OCI-LY1 (cell line): ENCODE results near the gene NSL1.

Experiments
- H2AFZ ChIP-seq: fragments of 200-600 bp; sonication (generic), shearing (Covaris generic); 2 replicates; pipeline ENCODE4 v1.6.0; 2014; ENCODE audit warnings: antibody characterized with exemption, mild to moderate bottlenecking, low read length
- H3F3A ChIP-seq: fragments of 200-600 bp; sonication (generic), shearing (Covaris generic); 2 replicates; pipeline ENCODE4 v1.6.0; 2014; ENCODE audit warnings: mild to moderate bottlenecking, antibody characterized with exemption, low read length, moderate library complexity; ENCODE audit not compliant: insufficient read depth
- H3K27ac ChIP-seq: fragments of 200-600 bp; sonication (generic); 2 replicates; pipeline ENCODE4 v1.5.1; 2014; ENCODE audit warnings: low read length, mixed run types, mild to moderate bottlenecking, low read depth; ENCODE audit not compliant: poor library complexity, severe bottlenecking
- H3K27me3 ChIP-seq: fragments of 200-600 bp; sonication (generic); 2 replicates; pipeline ENCODE4 v1.6.0; 2014; ENCODE audit warnings: antibody characterized with exemption, mild to moderate bottlenecking, low read length, moderate library complexity; ENCODE audit not compliant: insufficient read depth
- H3K36me3 ChIP-seq: fragments of 200-600 bp; sonication (generic); 2 replicates; pipeline ENCODE4 v1.6.1; 2014; ENCODE audit warnings: mild to moderate bottlenecking, antibody characterized with exemption, low read length, moderate library complexity, mixed read lengths; ENCODE audit not compliant: insufficient read depth
- H3K4me1 ChIP-seq: fragments of 200-600 bp; sonication (generic); 2 replicates; pipeline ENCODE4 v1.5.1; 2014; ENCODE audit warnings: mild to moderate bottlenecking, low read length, moderate library complexity; ENCODE audit not compliant: insufficient read depth, severe bottlenecking
- H3K4me2 ChIP-seq: fragments of 200-600 bp; sonication (generic), shearing (Covaris generic); 2 replicates; pipeline ENCODE4 v1.6.1; 2014; ENCODE audit warnings: low read length
- H3K4me3 ChIP-seq: fragments of 200-600 bp; sonication (generic); 2 replicates; pipeline ENCODE4 v1.5.1; 2014; ENCODE audit warnings: low read length, low read depth, mild to moderate bottlenecking, mixed read lengths; ENCODE audit not compliant: poor library complexity, severe bottlenecking
- H3K79me2 ChIP-seq: fragments of 200-600 bp; shearing (Covaris generic); 2 replicates; pipeline ENCODE4 v1.6.1; 2016; ENCODE audit warnings: mixed run types, low read length, mixed read lengths; ENCODE audit not compliant: insufficient read depth
- H3K9ac ChIP-seq: fragments of 200-600 bp; sonication (generic), shearing (Covaris generic); 2 replicates; pipeline ENCODE4 v1.6.1; 2014; ENCODE audit warnings: mild to moderate bottlenecking, low read length, mixed read lengths
- H3K9me2 ChIP-seq: fragments of 200-600 bp; sonication (generic), shearing (Covaris generic); 2 replicates; pipeline ENCODE4 v1.6.1; 2014; ENCODE audit warnings: low read depth, mild to moderate bottlenecking, low read length, mixed read lengths
- H3K9me3 ChIP-seq: fragments of 200-600 bp; shearing (Covaris generic); 2 replicates; pipeline ENCODE4 v1.6.1; 2014; ENCODE audit warnings: low read length, mixed read lengths
- H4K20me1 ChIP-seq: fragments of 200-600 bp; sonication (generic), shearing (Covaris generic); 2 replicates; pipeline ENCODE4 v1.6.0; 2016; ENCODE audit warnings: mild to moderate bottlenecking, low read length; ENCODE audit not compliant: insufficient read depth
- CTCF ChIP-seq: fragments of 200-600 bp; sonication (generic), shearing (Covaris generic); IDR thresholded peaks from 2 replicates; pipeline ENCODE4 v1.5.1; 2017; ENCODE audit warnings: mild to moderate bottlenecking, antibody characterized with exemption, low read length, moderate library complexity, mixed read lengths
- EZH2 ChIP-seq: fragments of 200-600 bp; sonication (generic), shearing (Covaris generic); IDR thresholded peaks from 2 replicates; pipeline ENCODE4 v1.8.0; 2017; ENCODE audit warnings: borderline replicate concordance, mixed run types, mild to moderate bottlenecking, antibody characterized with exemption, low read length, moderate library complexity, mixed read lengths

The NSL1 gene

DNA sequence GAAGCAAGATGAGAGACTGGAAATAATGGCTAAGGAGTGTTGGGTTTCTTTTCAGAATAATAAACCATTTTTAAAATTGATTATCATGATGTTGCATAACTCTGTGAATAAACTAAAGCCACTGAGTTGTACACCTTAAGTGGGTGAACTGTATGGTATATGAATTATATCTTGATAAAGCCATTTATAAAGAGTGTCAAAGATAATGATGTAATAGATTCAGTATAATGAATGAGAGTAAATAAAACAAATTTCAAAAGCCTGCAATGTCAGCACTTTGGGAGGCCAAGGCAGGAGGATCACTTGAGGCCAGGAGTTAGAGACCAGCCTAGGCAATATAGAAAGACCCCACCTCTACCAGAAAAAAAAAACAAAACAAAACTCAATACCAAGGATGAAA, 16.3 kb downstream of the NSL1 start:
- H4K20me1 ChIP-seq = no peaks in the 10 kb centered on the region
- no peaks in the 10 kb centered on the region for H3K27me3 ChIP-seq
- no peaks in the 10 kb centered on the region for H3K4me1 ChIP-seq
- no peaks in the 10 kb centered on the region for H3K9me3 ChIP-seq
- no peak overlapping the region for H2AFZ ChIP-seq
- no peak overlapping the region for H3K4me2 ChIP-seq
- TF ChIP-seq CTCF (no peak), EZH2 (no peak)
- no peak overlapping the region for H3K4me3 ChIP-seq
- peaks cover 31% of the 10 kb centered on the region for H3K36me3 ChIP-seq
- no peaks in the 10 kb centered on the region for H3K9me2 ChIP-seq
- no peaks in the 10 kb centered on the region for H3F3A ChIP-seq
- no peak overlapping the region for H3K27ac ChIP-seq
- H3K79me2 ChIP-seq = no peaks in the 10 kb centered on the region; the same call in 1 of the 2 replicates
- no peak overlapping the region for H3K9ac ChIP-seq

DNA sequence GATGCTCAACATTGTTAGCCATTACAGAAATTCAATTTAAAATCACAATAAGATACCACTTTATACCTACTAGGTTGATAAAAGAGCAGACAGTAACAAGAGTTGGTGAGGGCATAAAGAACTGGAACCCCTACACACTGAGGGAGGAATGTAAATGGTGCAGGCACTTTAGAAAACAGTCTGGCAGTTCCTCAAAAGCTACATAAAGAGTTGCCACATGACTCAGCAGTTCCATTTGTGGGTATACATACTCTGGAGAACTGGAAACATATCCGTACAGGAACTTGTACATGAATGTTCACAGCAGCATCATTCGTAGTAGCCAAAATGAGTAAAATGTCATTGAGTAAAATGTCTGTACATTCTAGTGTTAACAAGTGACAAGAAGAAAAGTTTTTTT, 17.0 kb downstream of the NSL1 start:
- H3K79me2 ChIP-seq = no peaks in the 10 kb centered on the region; the same call in 1 of the 2 replicates
- H3K4me3 ChIP-seq = no peak overlapping the region
- H3K9me3 ChIP-seq = no peaks in the 10 kb centered on the region
- H3K27ac ChIP-seq = no peak overlapping the region
- no peaks in the 10 kb centered on the region for H3K27me3 ChIP-seq
- no peaks in the 10 kb centered on the region for H3K9me2 ChIP-seq
- TF ChIP-seq EZH2 = no peak
- no peak for TF ChIP-seq CTCF
- H3K4me2 ChIP-seq = no peak overlapping the region
- H3K4me1 ChIP-seq = no peaks in the 10 kb centered on the region
- H3F3A ChIP-seq = no peaks in the 10 kb centered on the region
- no peak overlapping the region for H2AFZ ChIP-seq
- H3K36me3 ChIP-seq = peaks cover 37% of the 10 kb centered on the region
- H4K20me1 ChIP-seq = no peaks in the 10 kb centered on the region
- no peak overlapping the region for H3K9ac ChIP-seq

DNA sequence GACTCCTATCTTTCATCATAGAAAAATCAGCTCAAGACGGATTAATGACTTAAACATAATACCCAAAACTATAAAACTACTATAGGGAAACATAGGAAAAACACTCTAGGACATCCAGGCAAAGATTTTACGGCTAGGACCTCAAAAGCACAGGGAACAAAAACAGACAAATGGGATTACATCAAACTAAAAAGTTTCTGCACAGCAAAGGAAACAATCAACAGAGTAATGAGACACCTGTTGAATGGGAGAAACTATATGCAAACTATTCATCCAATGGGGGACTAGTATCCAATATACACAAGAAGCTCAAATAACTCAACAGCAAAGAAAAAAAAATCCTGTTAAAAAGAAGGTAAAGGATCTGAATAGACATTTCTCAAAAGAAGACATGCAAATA, 18.6 kb downstream of the NSL1 start:
- Histone ChIP-seq H3K4me1 (no peaks in the 10 kb centered on the region), H3K9ac (no peak overlapping the region), H3K4me2 (no peak overlapping the region), H2AFZ (no peak overlapping the region), H3F3A (no peaks in the 10 kb centered on the region), H3K27me3 (no peaks in the 10 kb centered on the region), H3K36me3 (peaks cover 51% of the 10 kb centered on the region), H3K79me2 (peaks cover 8% of the 10 kb centered on the region; the same call in 1 of the 2 replicates), H3K9me3 (0 out of 2 replicates have a peak, but pooled peaks cover 3% of the 10 kb centered on the region), H3K4me3 (no peak overlapping the region), H3K27ac (no peak overlapping the region), H4K20me1 (no peaks in the 10 kb centered on the region), H3K9me2 (no peaks in the 10 kb centered on the region)
- TF ChIP-seq CTCF (no peak), EZH2 (no peak)
